H9 (cell line): ENCODE data around the gene PEDS1. TPM values are rescaled to one million over a fixed set of nuclear protein-coding genes. Genes with fewer than 3 reads are reported as not detected.

Experiments used
- DNase-seq: peaks from one replicate; pipeline ENCODE4 v3.0.0-alpha.2; 2017
- H2AFZ ChIP-seq: one replicate; pipeline ENCODE4 v1.6.1; 2013; ENCODE audit warnings: mild to moderate bottlenecking, low read length, control low read depth, moderate library complexity
- H2AK5ac ChIP-seq: 2 replicates; pipeline ENCODE4 v1.6.1; 2013; ENCODE audit warnings: low read length, control low read depth, mixed read lengths; ENCODE audit not compliant: insufficient read length
- H2BK120ac ChIP-seq: one replicate; pipeline ENCODE4 v1.6.1; 2013; ENCODE audit warnings: low read depth, mild to moderate bottlenecking, low read length, control low read depth, inconsistent platforms; ENCODE audit not compliant: poor library complexity, severe bottlenecking
- H2BK12ac ChIP-seq: 2 replicates; pipeline ENCODE4 v1.6.1; 2013; ENCODE audit warnings: low read length, control low read depth, mixed read lengths, low read depth; ENCODE audit not compliant: insufficient read length
- H2BK15ac ChIP-seq: 2 replicates; pipeline ENCODE4 v1.6.1; 2013; ENCODE audit warnings: low read depth, low read length, control low read depth
- H2BK20ac ChIP-seq: one replicate; pipeline ENCODE4 v1.6.1; 2013; ENCODE audit warnings: low read depth, mild to moderate bottlenecking, low read length, control low read depth, inconsistent platforms; ENCODE audit not compliant: poor library complexity, severe bottlenecking
- H2BK5ac ChIP-seq: 2 replicates; pipeline ENCODE4 v1.6.1; 2013; ENCODE audit warnings: low read length, control low read depth, mixed read lengths; ENCODE audit not compliant: insufficient read length
- H3K14ac ChIP-seq: 2 replicates; pipeline ENCODE4 v1.6.1; 2013; ENCODE audit warnings: low read length, control low read depth; ENCODE audit not compliant: insufficient read depth
- H3K18ac ChIP-seq: 2 replicates; pipeline ENCODE4 v1.6.1; 2013; ENCODE audit warnings: low read depth, mild to moderate bottlenecking, mixed read lengths, low read length, control low read depth; ENCODE audit not compliant: insufficient read length
- H3K23ac ChIP-seq: 2 replicates; pipeline ENCODE4 v1.6.1; 2013; ENCODE audit warnings: low read length, control low read depth, mixed read lengths, low read depth; ENCODE audit not compliant: insufficient read length
- H3K23me2 ChIP-seq: 2 replicates; pipeline ENCODE4 v1.6.1; 2013; ENCODE audit warnings: low read depth, mild to moderate bottlenecking, mixed read lengths, low read length, control low read depth; ENCODE audit not compliant: insufficient read length, poor library complexity, severe bottlenecking
- H3K27ac ChIP-seq: 2 replicates; pipeline ENCODE4 v1.5.1; 2013; ENCODE audit warnings: low read length, control low read depth, mixed read lengths, low read depth; ENCODE audit not compliant: insufficient read length
- H3K27me3 ChIP-seq: 2 replicates; pipeline ENCODE4 v1.6.1; 2013; ENCODE audit warnings: low read length, control low read depth, inconsistent platforms; ENCODE audit not compliant: insufficient read depth
- H3K4ac ChIP-seq: 2 replicates; pipeline ENCODE4 v1.6.1; 2013; ENCODE audit warnings: low read depth, mild to moderate bottlenecking, control low read depth, inconsistent platforms, low read length, moderate library complexity
- H3K4me1 ChIP-seq: 2 replicates; pipeline ENCODE4 v1.6.1; 2013; ENCODE audit warnings: low read length, control low read depth, inconsistent platforms; ENCODE audit not compliant: insufficient read depth
- H3K4me2 ChIP-seq: 2 replicates; pipeline ENCODE4 v1.6.1; 2013; ENCODE audit warnings: low read length, control low read depth, mixed read lengths; ENCODE audit not compliant: insufficient read length, insufficient read depth
- H3K56ac ChIP-seq: 2 replicates; pipeline ENCODE4 v1.6.1; 2013; ENCODE audit warnings: low read depth, mild to moderate bottlenecking, mixed read lengths, low read length, control low read depth; ENCODE audit not compliant: insufficient read length
- H3K79me1 ChIP-seq: 2 replicates; pipeline ENCODE4 v1.6.1; 2013; ENCODE audit warnings: low read depth, mild to moderate bottlenecking, moderate library complexity, low read length, control low read depth, inconsistent platforms; ENCODE audit not compliant: insufficient read depth, poor library complexity, severe bottlenecking
- H3K79me2 ChIP-seq: 2 replicates; pipeline ENCODE4 v1.6.1; 2013; ENCODE audit warnings: low read length, control low read depth, inconsistent platforms; ENCODE audit not compliant: insufficient read depth
- H3K9ac ChIP-seq: 2 replicates; pipeline ENCODE4 v1.6.1; 2013; ENCODE audit warnings: low read length, control low read depth, mixed read lengths; ENCODE audit not compliant: insufficient read length; ENCODE audit errors: extremely low read depth
- H3K9me3 ChIP-seq: one replicate; pipeline ENCODE4 v1.6.1; 2013; ENCODE audit warnings: low read depth, low read length, inconsistent platforms; ENCODE audit not compliant: control insufficient read depth
- H3T11ph ChIP-seq: one replicate; pipeline ENCODE4 v1.6.1; 2013; ENCODE audit warnings: mild to moderate bottlenecking, low read length, control low read depth, inconsistent platforms
- H4K20me1 ChIP-seq: one replicate; pipeline ENCODE4 v1.6.1; 2013; ENCODE audit not compliant: control insufficient read depth, insufficient read length, insufficient read depth
- H4K5ac ChIP-seq: 2 replicates; pipeline ENCODE4 v1.6.1; 2013; ENCODE audit warnings: low read depth, mild to moderate bottlenecking, mixed read lengths, low read length, control low read depth; ENCODE audit not compliant: insufficient read length
- H4K8ac ChIP-seq: replicated peaks from 2 replicates; pipeline ENCODE4 v1.6.1; 2013; ENCODE audit warnings: low read length, control low read depth, mixed read lengths, low read depth; ENCODE audit not compliant: insufficient read length
- H4K91ac ChIP-seq: 2 replicates; pipeline ENCODE4 v1.6.1; 2013; ENCODE audit warnings: low read depth, mild to moderate bottlenecking, moderate library complexity, mixed read lengths, low read length, control low read depth; ENCODE audit not compliant: insufficient read length
- H3K27ac Mint-ChIP-seq, 3 experiments: 2 replicates in 2 of 3; 3 replicates in 1 of 3; pipeline ENCODE4 v1.8.0; 2020 to 2021; ENCODE audit warnings: mixed read lengths in 3 of 3, mild to moderate bottlenecking in 1 of 3, moderate library complexity in 1 of 3
- H3K27me3 Mint-ChIP-seq: 2 replicates; pipeline ENCODE4 v1.8.0; 2021; ENCODE audit warnings: low read depth, mild to moderate bottlenecking, moderate library complexity, mixed read lengths
- H3K36me3 Mint-ChIP-seq, 3 experiments: 2 replicates in 2 of 3; 3 replicates in 1 of 3; pipeline ENCODE4 v1.8.0; 2020 to 2021; ENCODE audit warnings: low read depth in 3 of 3, mixed read lengths in 3 of 3; ENCODE audit not compliant: insufficient read depth in 1 of 3
- H3K4me1 Mint-ChIP-seq, 2 experiments: 2 replicates each; pipeline ENCODE4 v1.8.0; 2020; ENCODE audit warnings: mixed read lengths in 2 of 2
- H3K4me3 Mint-ChIP-seq, 2 experiments: 2 replicates in 1 of 2; 3 replicates in 1 of 2; pipeline ENCODE4 v1.8.0; 2020 to 2021; ENCODE audit warnings: mild to moderate bottlenecking in 2 of 2, mixed read lengths in 2 of 2, moderate library complexity in 1 of 2
- H3K9me3 Mint-ChIP-seq, 2 experiments: 2 replicates in 1 of 2; 3 replicates in 1 of 2; pipeline ENCODE4 v1.8.0; 2020; ENCODE audit warnings: mild to moderate bottlenecking in 2 of 2, mixed read lengths in 2 of 2, moderate library complexity in 1 of 2
- CTCF ChIP-seq: fragments of 200-600 bp; sonication (generic); conservative IDR thresholded peaks from 3 replicates; pipeline ENCODE4 v1.8.0; 2021; ENCODE audit warnings: antibody characterized with exemption, mild to moderate bottlenecking
- WGBS: extraction: QIAGEN DNeasy Blood & Tissue Kit; methylation state at CpG from one replicate; pipeline ENCODE4 v1.1.7; 2013; ENCODE audit warnings: missing lambda C conversion rate, low lambda C conversion rate, mixed read lengths; ENCODE audit not compliant: insufficient read length; ENCODE audit errors: extremely low coverage; 5-methylcytosine and 5-hydroxymethylcytosine counted together
- total RNA-seq: library from RNA; stranded (reverse); gene quantifications from 2 replicates; pipeline ENCODE4 v1.2.1, GENCODE V29; 2021

Gene PEDS1
- total RNA-seq, 1 experiment from 2014 or later, result 29.3 TPM

- Histone ChIP-seq H3K23ac (no peak overlapping the region), H2BK12ac (no peak overlapping the region), H3T11ph (no peak overlapping the region), H3K56ac (no peak overlapping the region), H3K14ac (no peak overlapping the region), H2AK5ac (no peak overlapping the region), H4K20me1 (no peaks in the 10 kb centered on the region), H2BK120ac (no peak overlapping the region), H3K27me3 (no peaks in the 10 kb centered on the region), H4K8ac (no peak overlapping the region), H3K9me3 (no peaks in the 10 kb centered on the region), H3K27ac (no peak overlapping the region), H3K79me2 (peaks cover 1% of the 10 kb centered on the region; the same call in 1 of the 2 replicates), H3K79me1 (no peaks in the 10 kb centered on the region), H2BK20ac (no peak overlapping the region), H3K9ac (no peak overlapping the region), H2BK5ac (no peak overlapping the region), H4K5ac (no peak overlapping the region), H3K23me2 (no peaks in the 10 kb centered on the region), H2AFZ (no peak overlapping the region), H2BK15ac (no peak overlapping the region), H3K4me1 (no peaks in the 10 kb centered on the region), H4K91ac (no peak overlapping the region), H3K4me2 (no peak overlapping the region), H3K4ac (no peak overlapping the region), H3K18ac (no peak overlapping the region)
- Mint-ChIP-seq H3K36me3 (no peaks in the 10 kb centered on the region; a peak in 1 of 7 replicates), H3K4me3 (no peak overlapping the region), H3K27me3 (peaks cover 11% of the 10 kb centered on the region), H3K27ac (peak overlapping the region in 1 of 3 experiments; percentile 40; a peak in 1 of 7 replicates), H3K9me3 (no peaks in the 10 kb centered on the region; a peak in 3 of 5 replicates), H3K4me1 (peaks cover 17 to 31% of the 10 kb centered on the region in 2 experiments)
- WGBS, result no CpG with 5 or more reads among the region's 12 CpGs
- no peak for DNase-seq
- TF ChIP-seq CTCF, result no peak
These were observed 34.0 kb upstream of the PEDS1 start for GRCh38 chr20:50187403-50188051.
